Coronary artery (tissue), 2 donors: ENCODE measurements around the gene KCNK1.
"Not testable (repeated sequence)": the region's sequence is repeated elsewhere in the genome, so short reads cannot be mapped to it uniquely, and the experiment has no call there.

Source experiments
- DNase-seq: peaks from one replicate; pipeline ENCODE4 v3.0.0-alpha.2; 2017; ENCODE audit warnings: low spot score
- H3K27ac ChIP-seq, 2 donors: fragments of 200-600 bp; sonication (generic); one replicate each; pipeline ENCODE4 v1.5.1; 2016 to 2019
- H3K4me3 ChIP-seq: fragments of 200-600 bp; sonication (generic); 2 replicates; pipeline ENCODE4 v1.5.1; 2016; ENCODE audit warnings: mild to moderate bottlenecking, moderate library complexity
- CTCF ChIP-seq: fragments of 200-600 bp; sonication (generic); IDR thresholded peaks from one replicate; pipeline ENCODE4 v1.5.1; 2019; ENCODE audit warnings: antibody characterized with exemption

The KCNK1 gene

GRCh38 chr1:233667741-233668140 lies 53.8 kb downstream of the KCNK1 start:
- no peak overlapping the region for H3K27ac ChIP-seq
- no peak for TF ChIP-seq CTCF
- DNase-seq = no peak
- H3K4me3 ChIP-seq = no peak overlapping the region

DNA sequence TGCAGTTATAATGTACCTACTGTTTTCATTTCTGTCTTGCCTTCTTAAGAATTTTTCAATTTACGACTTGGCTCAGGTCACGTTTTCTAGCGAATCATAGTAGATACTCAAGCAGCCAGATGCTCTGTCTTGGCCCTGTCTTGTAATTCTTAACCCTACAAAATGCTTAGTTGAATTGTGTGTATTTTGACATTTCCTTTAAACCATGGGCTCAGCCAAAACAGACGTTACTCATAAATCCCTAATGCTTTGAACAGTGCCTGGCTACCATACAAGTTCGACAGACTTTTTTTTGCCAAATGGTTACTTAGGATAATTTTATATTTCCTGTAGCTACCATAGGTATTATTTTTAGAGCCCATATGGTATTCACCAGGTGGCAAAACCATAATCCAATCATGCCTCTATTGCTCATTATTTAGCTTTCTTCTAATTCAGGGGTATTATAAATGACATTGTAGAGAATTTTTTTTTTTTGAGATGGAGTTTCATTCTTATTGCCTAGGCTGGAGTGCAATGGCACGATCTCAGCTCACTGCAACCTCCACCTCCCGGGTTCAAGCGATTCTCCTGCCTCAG lies 54.3 kb downstream of the KCNK1 start:
- H3K27ac ChIP-seq = no peak overlapping the region
- TF ChIP-seq CTCF = no peak
- DNase-seq = no peak

GRCh38 chr1:233668725-233669294 lies 54.9 kb downstream of the KCNK1 start:
- TF ChIP-seq CTCF = no peak
- DNase-seq = no peak
- H3K27ac ChIP-seq = no peak overlapping the region
- no peak overlapping the region for H3K4me3 ChIP-seq

More for the DNA sequence above, 54.3 kb downstream of the KCNK1 start:
- no peak overlapping the region for H3K4me3 ChIP-seq

DNA sequence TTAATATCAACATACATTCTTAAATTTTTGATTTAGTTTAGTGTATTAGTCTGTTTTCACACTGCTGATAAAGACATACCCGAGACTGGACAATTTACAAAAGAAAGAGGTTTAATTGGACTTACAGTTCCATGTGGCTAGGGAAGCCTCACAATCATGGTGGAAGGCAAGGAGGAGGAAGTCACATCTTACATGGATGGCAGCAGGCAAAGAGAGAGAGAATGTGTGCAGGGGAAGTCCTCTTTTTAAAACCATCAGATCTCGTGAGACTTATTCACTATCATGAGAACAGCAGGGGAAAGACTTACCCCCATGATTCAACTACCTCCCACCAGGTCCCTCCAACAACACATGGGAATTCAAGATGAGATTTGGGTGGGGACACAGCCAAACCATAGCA lies 56.5 kb downstream of the KCNK1 start:
- not testable (repeated sequence) for H3K27ac ChIP-seq, H3K4me3 ChIP-seq, DNase-seq

DNA sequence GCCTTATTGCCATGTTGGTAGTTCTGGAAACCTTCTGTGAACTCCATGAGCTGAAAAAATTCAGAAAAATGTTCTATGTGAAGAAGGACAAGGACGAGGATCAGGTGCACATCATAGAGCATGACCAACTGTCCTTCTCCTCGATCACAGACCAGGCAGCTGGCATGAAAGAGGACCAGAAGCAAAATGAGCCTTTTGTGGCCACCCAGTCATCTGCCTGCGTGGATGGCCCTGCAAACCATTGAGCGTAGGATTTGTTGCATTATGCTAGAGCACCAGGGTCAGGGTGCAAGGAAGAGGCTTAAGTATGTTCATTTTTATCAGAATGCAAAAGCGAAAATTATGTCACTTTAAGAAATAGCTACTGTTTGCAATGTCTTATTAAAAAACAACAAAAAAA lies 57.4 kb downstream of the KCNK1 start:
- no peak for TF ChIP-seq CTCF
- Histone ChIP-seq H3K27ac (no peak overlapping the region), H3K4me3 (no peak overlapping the region)
- no peak for DNase-seq

DNA sequence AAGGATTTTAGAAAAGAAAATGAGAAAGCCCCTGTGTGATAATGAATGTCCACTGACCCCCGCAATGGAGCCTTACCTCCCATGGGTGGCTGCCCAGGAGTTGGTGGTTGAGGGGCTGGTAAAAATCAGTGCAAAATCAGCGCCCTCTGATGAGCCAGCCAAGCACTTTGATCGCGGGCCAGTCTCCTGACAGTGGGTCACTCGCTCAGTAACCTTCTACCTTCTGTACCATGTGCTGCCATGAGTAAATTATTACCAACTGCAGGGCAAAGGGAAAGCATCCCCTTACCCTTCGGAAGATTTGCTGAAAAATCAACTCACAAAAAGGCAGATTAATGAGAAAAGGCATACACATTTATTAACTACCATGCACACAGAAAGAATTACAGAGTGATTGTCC lies 58.8 kb downstream of the KCNK1 start:
- Histone ChIP-seq H3K27ac (no peak overlapping the region), H3K4me3 (no peak overlapping the region)
- no peak for DNase-seq
- TF ChIP-seq CTCF = no peak

GRCh38 chr1:233673261-233673946 lies 59.5 kb downstream of the KCNK1 start:
- no peak for TF ChIP-seq CTCF
- Histone ChIP-seq H3K27ac (no peak overlapping the region), H3K4me3 (no peak overlapping the region)
- no peak for DNase-seq
